Measurements from ENCODE around the gene CISD3.

The CISD3 gene

DNA sequence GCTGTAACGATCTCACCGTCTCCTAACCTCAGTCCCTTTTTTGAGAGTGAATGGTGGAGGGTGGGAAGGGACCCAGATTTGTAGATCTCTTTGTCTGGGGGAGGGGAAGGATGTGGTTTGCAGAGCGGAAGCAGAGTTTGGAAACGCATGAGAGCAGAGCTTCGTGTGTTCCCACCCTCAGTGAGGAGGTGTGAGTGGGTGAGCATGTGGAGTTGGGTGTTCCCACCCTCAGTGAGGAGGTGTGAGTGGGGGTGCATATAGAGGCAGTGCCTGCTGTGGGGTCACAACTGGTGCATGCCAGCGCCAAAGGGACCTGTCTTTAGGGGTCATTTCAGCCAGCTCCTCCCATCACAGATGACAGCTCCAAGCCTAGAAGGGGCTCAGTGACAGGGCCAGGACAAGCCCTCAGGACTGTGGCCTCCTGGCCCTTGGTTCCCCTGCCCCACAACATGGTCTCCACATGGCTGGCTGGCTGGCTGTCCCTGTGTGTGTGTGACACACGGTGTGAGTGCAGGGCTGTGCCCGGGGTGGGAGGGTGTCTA is 1.8 kb upstream of the CISD3 start:
- DNase-seq (ENCODE audit: low spot score) = no peak

GRCh38 chr17:38729368-38729885 is 714 bp upstream of the CISD3 start:
- no peak for DNase-seq (ENCODE audit: low spot score)

GRCh38 chr17:38730526-38731379 is 612 bp downstream of the CISD3 start:
- peak; percentile 53 for DNase-seq (ENCODE audit: low spot score)

GRCh38 chr17:38731526-38732294 is 1.6 kb downstream of the CISD3 start:
- DNase-seq (ENCODE audit: low spot score) = no peak

- DNase-seq (ENCODE audit: low spot score) = no peak
Observed at GRCh38 chr17:38732376-38733281, 2.5 kb downstream of the CISD3 start.

DNA sequence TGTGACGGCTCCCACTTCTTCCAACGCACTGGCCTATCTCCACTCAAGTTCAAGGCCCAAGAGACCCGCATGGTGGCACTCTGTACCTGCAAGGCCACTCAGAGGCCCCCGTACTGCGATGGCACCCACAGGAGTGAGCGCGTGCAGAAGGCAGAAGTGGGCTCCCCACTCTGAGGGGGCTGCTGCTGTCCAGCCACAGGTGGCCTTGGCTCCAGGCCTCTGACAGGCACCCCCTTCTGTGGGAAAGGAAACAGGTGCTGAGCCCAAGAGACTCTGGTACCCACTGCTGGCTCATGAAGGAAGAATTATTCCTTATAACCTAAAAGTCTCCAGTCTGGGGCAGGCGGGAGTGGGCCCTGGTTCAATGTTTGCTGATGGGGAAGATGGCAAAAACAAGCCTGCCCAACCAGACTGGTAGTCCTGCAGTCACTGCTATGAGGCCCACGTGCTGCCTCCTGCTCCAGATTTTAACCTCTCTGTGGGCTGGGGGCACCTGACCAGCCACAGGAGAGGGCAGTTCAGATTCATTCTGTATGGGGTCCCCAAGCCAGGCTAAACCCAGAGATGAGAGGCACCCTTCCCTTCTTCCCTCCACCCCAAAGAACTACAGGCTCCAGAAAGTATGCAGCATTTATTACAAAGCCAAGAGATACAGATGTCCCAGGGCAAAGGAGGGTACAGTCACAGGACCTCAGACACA is 3.3 kb downstream of the CISD3 start:
- no peak for DNase-seq (ENCODE audit: low spot score)

DNA sequence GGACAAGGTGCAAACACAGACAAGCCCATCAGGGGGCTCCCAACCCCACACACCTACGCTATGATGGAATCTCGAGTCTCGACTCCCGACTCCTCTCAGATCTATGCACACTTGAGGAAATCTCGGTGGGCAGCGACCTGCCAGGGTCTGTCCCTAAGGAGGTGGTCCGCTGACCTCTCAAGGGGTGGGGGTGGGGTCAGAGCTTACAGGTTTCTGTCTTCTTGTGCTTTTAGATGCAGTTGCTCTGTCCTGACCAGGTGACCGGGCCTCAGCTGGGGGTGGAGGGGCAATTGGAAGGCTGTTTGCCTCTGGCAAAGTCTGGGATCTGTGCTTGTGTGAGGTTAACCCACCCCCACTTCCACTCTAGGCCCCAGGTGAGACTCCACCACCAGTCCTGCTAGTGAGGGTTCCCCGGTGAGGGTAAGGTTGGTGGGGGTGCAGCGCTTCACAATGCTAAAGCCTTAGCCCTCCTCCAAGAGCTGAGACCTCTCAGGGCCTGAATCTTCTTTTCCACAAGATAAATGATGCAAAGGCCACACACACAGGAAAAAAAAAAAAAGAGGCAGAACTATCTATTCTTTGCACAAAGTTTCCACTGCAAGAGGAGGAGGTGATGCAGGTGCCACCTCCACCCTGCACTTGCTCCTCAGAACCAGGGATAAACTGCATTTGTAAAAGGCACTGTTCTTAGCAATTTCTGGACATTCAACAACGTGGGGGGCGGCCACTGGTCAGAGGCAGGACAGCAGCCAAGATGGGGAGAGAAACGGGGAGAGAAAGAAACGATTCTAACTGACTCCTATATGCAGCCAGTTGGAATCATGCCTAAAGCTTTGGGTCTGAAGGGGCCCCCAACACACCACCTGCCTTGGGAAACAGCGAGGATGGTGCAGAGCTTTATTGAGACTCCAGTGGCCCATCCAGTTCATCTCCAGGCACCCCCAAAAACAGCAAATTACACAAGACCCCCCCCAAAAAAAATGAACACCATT is 4.1 kb downstream of the CISD3 start:
- DNase-seq (ENCODE audit: low spot score) = no peak

DNA sequence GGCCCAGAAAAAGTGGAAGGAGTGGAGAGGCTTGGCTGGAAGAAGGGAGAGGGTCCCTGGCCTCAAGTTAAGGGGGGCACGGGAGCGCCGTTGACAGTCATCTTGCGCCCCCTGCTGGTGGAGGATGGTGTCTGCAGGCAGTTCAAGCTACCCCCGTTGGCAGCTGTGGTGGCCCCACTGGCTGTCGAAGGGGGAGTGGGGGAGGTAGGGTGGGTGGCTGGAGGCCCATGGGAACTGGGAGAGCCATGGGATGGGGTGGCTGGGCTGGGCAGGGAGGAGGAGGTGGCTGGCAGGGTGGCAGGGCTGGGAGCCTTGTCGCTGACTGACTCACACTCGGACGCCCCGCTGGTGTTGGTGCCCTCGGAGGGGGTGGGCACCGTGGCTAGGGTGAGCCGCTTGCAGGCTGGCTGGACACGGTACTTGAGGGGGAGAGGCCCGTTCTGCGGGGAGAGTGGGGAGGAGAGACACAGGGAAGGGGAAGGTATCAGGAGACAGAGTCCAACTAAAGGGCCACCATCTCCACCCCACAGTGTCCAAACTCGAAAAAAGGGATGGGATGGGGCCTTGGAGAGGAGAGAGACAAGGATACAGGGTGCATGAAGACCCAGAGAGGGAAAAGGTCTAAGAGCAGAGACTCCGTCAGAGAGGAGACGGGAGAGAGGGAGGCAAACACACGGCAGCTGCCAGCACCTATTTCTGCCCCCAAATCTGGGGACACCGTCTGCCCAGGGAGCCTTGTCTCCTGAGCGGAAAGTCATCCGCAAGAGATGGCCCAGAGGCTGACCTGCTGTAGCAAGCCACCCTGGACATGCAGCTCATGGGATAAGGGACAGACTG is 5.2 kb downstream of the CISD3 start:
- peak; percentile 84 for DNase-seq (ENCODE audit: low spot score)

DNA sequence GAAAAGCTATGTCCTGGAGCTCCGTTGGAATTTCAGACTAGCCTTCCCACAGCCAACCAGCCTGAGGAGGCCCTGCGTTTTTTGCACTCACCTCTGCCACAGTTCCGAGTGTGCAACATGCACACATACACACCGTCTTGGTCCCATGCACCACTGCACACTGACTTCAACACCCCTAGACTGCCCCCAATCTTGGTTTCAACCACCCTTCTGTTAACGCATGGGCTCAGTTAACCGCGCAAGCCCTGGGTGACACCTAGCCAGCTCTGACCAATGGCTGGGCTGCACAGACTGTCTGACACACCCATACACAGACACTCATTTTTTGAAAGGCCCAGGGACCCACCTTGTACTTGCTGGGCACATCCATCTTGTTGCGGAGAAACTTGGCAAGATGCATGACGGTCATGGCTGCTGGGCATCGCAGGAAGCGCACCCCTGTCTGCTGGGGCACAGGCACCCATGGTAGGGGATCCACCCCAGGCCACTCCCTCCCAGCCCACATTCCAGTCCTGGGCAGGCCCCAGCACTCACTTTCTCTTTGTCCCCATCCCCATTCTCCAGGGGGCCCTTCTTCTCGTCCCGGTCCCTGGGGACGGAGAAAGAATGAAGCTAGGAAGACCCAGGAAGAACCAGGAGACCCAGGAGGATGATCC is 8.0 kb downstream of the CISD3 start:
- no peak for DNase-seq (ENCODE audit: low spot score)

GRCh38 chr17:38738686-38739085 is 8.5 kb downstream of the CISD3 start:
- DNase-seq (ENCODE audit: low spot score) = no peak

GRCh38 chr17:38739305-38739704 is 9.2 kb downstream of the CISD3 start:
- DNase-seq (ENCODE audit: low spot score) = no peak

DNA sequence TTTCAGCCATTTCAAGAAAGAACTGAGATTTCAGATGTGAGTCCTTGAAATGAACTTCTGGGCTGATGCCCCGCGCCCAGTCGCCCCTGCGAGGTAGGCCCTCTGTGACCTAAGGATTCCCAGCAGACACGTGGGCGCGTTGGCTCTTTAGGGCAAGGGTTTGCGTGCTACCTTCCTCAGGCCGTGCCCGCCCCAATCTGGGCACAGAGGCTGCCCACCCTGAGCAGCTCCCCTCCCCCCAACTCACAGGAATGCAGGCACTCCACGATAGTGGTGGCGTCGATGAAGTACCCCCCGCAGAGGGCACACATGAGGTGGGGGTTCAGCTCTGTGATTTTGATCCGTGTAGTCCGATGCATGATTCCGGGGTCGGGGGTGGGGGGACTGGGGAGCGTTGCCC is 9.9 kb downstream of the CISD3 start:
- no peak for DNase-seq (ENCODE audit: low spot score)

- DNase-seq (ENCODE audit: low spot score) = no peak
Observed at GRCh38 chr17:38740806-38741205, 10.7 kb downstream of the CISD3 start.

DNA sequence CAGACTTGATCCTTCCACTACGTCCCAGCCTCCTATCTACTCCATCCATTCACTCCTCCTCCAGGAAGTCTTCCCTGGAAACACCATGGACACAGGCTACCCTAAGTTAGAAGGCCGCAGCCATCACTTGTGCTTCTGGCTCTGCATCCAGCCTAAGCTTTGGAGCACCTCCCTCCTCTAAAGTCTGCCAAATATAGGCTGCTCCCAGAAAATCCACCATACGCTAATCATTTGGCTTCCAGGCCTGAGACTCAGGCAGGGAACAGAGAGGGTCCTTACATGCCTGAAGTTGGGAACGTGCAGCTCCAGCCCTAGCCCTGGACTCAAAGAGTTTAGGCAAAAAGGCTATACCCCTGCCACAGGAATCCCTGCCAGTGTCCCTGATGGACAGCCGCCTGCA is 11.3 kb downstream of the CISD3 start:
- DNase-seq (ENCODE audit: low spot score) = no peak

GRCh38 chr17:38741921-38742410 is 11.8 kb downstream of the CISD3 start:
- peak; percentile 61 for DNase-seq (ENCODE audit: low spot score)

DNA sequence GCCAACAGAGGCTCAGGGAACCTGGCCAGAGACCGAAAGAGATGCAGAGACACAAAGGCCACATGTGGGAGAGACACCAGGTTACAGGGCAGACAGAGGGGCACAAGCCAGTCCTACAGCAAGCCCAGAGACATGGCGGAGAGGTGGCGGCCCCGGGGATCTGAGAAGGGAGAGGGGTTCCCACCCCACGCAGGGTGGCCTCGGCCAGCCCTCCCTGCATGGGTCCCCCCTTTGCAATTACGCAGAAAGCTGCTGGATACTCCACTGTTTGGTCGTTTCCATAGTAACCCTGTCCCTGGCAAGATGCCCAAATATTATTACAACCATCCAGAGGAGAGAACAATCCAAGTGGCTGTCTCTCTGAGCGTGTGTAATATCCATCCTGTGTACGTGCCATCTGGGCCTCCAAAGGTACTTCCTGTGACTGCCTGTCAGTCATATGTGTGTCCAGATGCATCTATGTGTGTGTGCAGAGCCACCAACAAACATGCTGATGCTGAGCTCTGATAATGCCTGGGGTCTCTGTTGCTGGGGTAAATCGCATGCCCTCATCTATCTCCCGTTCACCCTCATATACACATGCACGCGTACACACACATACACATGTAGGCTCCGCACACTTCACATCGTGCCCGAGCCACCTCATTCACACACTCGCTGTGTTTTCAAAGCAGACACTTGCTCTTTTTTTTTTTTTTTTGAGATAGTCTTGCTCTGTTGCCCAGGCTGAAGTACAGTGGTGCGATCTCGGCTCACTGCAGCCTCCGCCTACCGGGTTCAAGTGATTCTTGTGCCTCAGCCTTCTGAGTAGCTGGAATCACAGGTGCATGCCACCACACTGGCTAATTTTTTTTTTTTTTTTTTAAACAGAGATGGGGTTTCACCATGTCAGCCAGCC is 12.5 kb downstream of the CISD3 start:
- DNase-seq (ENCODE audit: low spot score) = peak; percentile 77

GRCh38 chr17:38743556-38744171 is 13.5 kb downstream of the CISD3 start:
- no peak for DNase-seq (ENCODE audit: low spot score)
